Caco-2 (cell line): ENCODE data around the gene COL8A1. TPM values are rescaled to one million over a fixed set of nuclear protein-coding genes. Genes with fewer than 3 reads are reported as not detected.
"Not testable (repeated sequence)": the region's sequence is repeated elsewhere in the genome, so short reads cannot be mapped to it uniquely, and the experiment has no call there.

ENCODE experiments used
- BruUV-seq: library from RNA; stranded (reverse); fragments of 400-500 nt; replicated peaks from 2 replicates; lab custom pipeline; 2021; lab: Mats Ljungman, UMichigan
- CTCF ChIA-PET: fragments of 300-600 bp; sonication (Branson Sonifier 250); formaldehyde crosslinking; loops from one replicate; lab custom pipeline; 2022; ENCODE audit warnings: antibody characterized with exemption; lab: Charles Lee
- POLR2A ChIA-PET: fragments of 300-600 bp; sonication (Branson Sonifier 250); formaldehyde crosslinking; loops from one replicate; lab custom pipeline; 2022; ENCODE audit warnings: antibody characterized with exemption; lab: Charles Lee
- DNase-seq, 2 experiments: peaks; one replicate each; pipeline versions ENCODE4 v3.0.0 to v3.0.0-alpha.2; 2020 to 2022
- H3K27me3 ChIP-seq: replicated peaks from 2 replicates; pipeline ENCODE4 v1.6.0; 2011; ENCODE audit warnings: low read length; ENCODE audit not compliant: control insufficient read depth, insufficient read depth
- H3K36me3 ChIP-seq: 2 replicates; pipeline ENCODE4 v1.5.1; 2011; ENCODE audit warnings: low read length; ENCODE audit not compliant: control insufficient read depth, insufficient read depth
- H3K4me1 ChIP-seq: fragments of 250-450 bp; sonication (Bioruptor Pico); 2 replicates; pipeline ENCODE4 v1.5.1; 2020; ENCODE audit warnings: mild to moderate bottlenecking
- H3K4me3 ChIP-seq: 2 replicates; pipeline ENCODE4 v1.5.1; 2011; ENCODE audit warnings: low read depth, mild to moderate bottlenecking, control low read depth, low read length
- H3K9me3 ChIP-seq: fragments of 250-450 bp; sonication (Bioruptor Pico); 2 replicates; pipeline ENCODE4 v1.5.1; 2020; ENCODE audit warnings: mild to moderate bottlenecking, moderate library complexity
- H3K27ac Mint-ChIP-seq: one replicate; pipeline ENCODE4 v1.8.0; 2022; ENCODE audit warnings: mixed read lengths; ENCODE audit not compliant: unreplicated experiment
- H3K27me3 Mint-ChIP-seq: one replicate; pipeline ENCODE4 v1.8.0; 2022; ENCODE audit warnings: mixed read lengths; ENCODE audit not compliant: insufficient read depth, unreplicated experiment
- H3K36me3 Mint-ChIP-seq: one replicate; pipeline ENCODE4 v1.8.0; 2022; ENCODE audit warnings: mild to moderate bottlenecking, mixed read lengths; ENCODE audit not compliant: insufficient read depth, unreplicated experiment
- H3K4me1 Mint-ChIP-seq: one replicate; pipeline ENCODE4 v1.8.0; 2022; ENCODE audit warnings: low read depth, mixed read lengths; ENCODE audit not compliant: unreplicated experiment
- H3K4me3 Mint-ChIP-seq: one replicate; pipeline ENCODE4 v1.8.0; 2022; ENCODE audit warnings: mild to moderate bottlenecking, moderate library complexity, mixed read lengths; ENCODE audit not compliant: unreplicated experiment
- H3K9me3 Mint-ChIP-seq: one replicate; pipeline ENCODE4 v1.8.0; 2022; ENCODE audit warnings: mixed read lengths; ENCODE audit not compliant: unreplicated experiment
- intact Hi-C: fragments of 100-400 bp; cut with micrococcal nuclease; formaldehyde crosslinking; loops from one replicate; pipeline ENCODE4 v1.10.0; 2022; ENCODE audit not compliant: unreplicated experiment
- total RNA-seq: library from RNA; stranded (reverse); gene quantifications from 2 replicates; pipeline ENCODE4 v1.2.3, GENCODE V29; 2022
- TF ChIP-seq, protein P1 (sequence below), 2 experiments: fragments of 200-600 bp in 1 of 2; IDR thresholded peaks; 1 replicate in 1 of 2; 2 replicates in 1 of 2; pipeline versions ENCODE4 v1.5.1 to v1.8.0; 2011 to 2022; ENCODE audit warnings: antibody characterized with exemption in 1 of 2, control low read depth in 1 of 2, inconsistent platforms in 1 of 2, low read depth in 1 of 2, low read length in 1 of 2, mild to moderate bottlenecking in 1 of 2, moderate library complexity in 1 of 2; ENCODE audit not compliant: insufficient read depth in 1 of 2, severe bottlenecking in 1 of 2, unreplicated experiment in 1 of 2

Gene COL8A1
- total RNA-seq, 1 experiment from 2014 or later: not detected

DNA sequence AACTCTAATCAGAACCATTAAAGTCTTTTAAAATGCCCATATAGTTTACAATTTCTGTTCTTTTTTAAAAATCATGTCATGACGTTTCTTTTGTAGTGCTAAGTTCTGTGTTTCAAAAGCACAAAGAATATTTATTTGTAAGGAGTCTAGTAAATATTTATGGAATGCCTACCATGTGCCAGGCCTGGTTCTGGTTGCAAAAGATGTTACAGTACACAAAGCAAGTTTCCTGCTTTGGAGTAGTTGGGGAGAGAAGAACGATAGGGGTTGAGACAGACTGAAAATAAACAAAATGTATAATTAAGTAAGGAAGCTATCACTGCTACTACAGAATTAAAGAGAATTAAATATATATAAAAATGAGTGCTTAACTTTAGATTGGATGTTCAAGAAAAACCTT, 92.5 kb downstream of the COL8A1 start:
- H3K27ac Mint-ChIP-seq: no peak overlapping the region
- no peaks in the 10 kb centered on the region for H3K36me3 ChIP-seq
- H3K4me1 ChIP-seq: no peaks in the 10 kb centered on the region
- intact Hi-C loops: no loop called here
- H3K4me3 ChIP-seq: no peak overlapping the region
- DNase-seq: no peak
- no peaks in the 10 kb centered on the region for H3K4me1 Mint-ChIP-seq
- no peaks in the 10 kb centered on the region for H3K9me3 ChIP-seq
- H3K9me3 Mint-ChIP-seq: no peaks in the 10 kb centered on the region
- H3K27me3 Mint-ChIP-seq: no peaks in the 10 kb centered on the region
- H3K27me3 ChIP-seq: no peaks in the 10 kb centered on the region
- no peak overlapping the region for H3K4me3 Mint-ChIP-seq
- POLR2A ChIA-PET: no interaction called here
- no peaks in the 10 kb centered on the region for H3K36me3 Mint-ChIP-seq
- BruUV-seq: no TSS peak
- TF ChIP-seq, protein P1, sequence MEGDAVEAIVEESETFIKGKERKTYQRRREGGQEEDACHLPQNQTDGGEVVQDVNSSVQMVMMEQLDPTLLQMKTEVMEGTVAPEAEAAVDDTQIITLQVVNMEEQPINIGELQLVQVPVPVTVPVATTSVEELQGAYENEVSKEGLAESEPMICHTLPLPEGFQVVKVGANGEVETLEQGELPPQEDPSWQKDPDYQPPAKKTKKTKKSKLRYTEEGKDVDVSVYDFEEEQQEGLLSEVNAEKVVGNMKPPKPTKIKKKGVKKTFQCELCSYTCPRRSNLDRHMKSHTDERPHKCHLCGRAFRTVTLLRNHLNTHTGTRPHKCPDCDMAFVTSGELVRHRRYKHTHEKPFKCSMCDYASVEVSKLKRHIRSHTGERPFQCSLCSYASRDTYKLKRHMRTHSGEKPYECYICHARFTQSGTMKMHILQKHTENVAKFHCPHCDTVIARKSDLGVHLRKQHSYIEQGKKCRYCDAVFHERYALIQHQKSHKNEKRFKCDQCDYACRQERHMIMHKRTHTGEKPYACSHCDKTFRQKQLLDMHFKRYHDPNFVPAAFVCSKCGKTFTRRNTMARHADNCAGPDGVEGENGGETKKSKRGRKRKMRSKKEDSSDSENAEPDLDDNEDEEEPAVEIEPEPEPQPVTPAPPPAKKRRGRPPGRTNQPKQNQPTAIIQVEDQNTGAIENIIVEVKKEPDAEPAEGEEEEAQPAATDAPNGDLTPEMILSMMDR (IDR thresholded peaks at IDR 0.05; ENCODE audit: insufficient read depth in 1 of 2, low read depth in 1 of 2, low read length in 1 of 2, severe bottlenecking in 1 of 2, unreplicated experiment in 1 of 2): no peak
- CTCF ChIA-PET: no interaction called here

DNA sequence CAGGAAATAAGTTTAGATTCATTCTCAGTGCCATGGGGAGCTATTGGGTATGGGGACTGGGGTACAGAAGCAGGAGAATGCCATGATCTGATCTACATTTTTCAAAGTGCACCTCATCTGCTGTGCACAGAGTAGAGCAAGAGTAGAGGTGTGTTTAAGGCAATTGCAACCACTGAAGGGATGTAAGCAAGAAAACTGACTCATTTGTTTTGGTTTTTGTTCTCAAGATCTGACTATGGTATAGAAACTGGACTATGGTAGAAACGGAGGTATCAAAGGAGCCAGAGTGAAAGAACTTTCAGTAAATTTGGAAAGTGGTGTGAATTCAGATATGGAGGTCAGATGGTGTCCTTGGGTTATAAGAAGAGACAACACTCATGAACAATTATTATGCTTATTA, 93.1 kb downstream of the COL8A1 start:
- TF ChIP-seq, protein P1 (IDR thresholded peaks at IDR 0.05; ENCODE audit: insufficient read depth in 1 of 2, low read depth in 1 of 2, low read length in 1 of 2, severe bottlenecking in 1 of 2, unreplicated experiment in 1 of 2): no peak
- ChIA-PET POLR2A (no interaction called here), CTCF (no interaction called here)
- no peaks in the 10 kb centered on the region for H3K9me3 ChIP-seq
- DNase-seq: no peak
- no peaks in the 10 kb centered on the region for H3K4me1 ChIP-seq
- no peaks in the 10 kb centered on the region for H3K9me3 Mint-ChIP-seq
- no peak overlapping the region for H3K4me3 Mint-ChIP-seq
- no peak overlapping the region for H3K27ac Mint-ChIP-seq
- H3K4me3 ChIP-seq: no peak overlapping the region
- no peaks in the 10 kb centered on the region for H3K27me3 ChIP-seq
- intact Hi-C loops: no loop called here
- BruUV-seq: no TSS peak
- H3K36me3 ChIP-seq: no peaks in the 10 kb centered on the region
- no peaks in the 10 kb centered on the region for H3K36me3 Mint-ChIP-seq
- no peaks in the 10 kb centered on the region for H3K4me1 Mint-ChIP-seq
- no peaks in the 10 kb centered on the region for H3K27me3 Mint-ChIP-seq

DNA sequence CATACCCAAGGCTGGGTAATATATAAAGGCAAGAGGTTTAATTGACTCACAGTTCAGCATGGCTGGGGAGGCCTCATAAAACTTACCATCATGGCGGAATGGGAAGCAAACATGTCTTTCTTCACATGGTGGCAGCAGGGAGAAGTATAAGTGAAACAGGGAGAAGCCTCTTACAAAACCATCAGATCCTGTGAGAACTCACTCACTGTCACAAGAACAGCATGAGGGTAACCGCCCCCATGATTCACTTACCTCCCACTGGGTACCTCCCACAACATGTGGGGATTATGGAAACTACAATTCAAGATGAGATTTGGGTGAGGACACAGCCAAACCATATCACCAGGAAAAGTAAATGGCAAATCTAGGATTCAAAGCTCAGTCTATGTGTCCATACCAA, 102.0 kb downstream of the COL8A1 start:
- DNase-seq, H3K36me3 Mint-ChIP-seq, BruUV-seq, H3K4me1 ChIP-seq, H3K36me3 ChIP-seq, H3K4me1 Mint-ChIP-seq, H3K27me3 Mint-ChIP-seq, H3K27ac Mint-ChIP-seq, intact Hi-C loops, CTCF ChIA-PET, H3K4me3 Mint-ChIP-seq, H3K9me3 ChIP-seq, H3K9me3 Mint-ChIP-seq, H3K27me3 ChIP-seq, POLR2A ChIA-PET, H3K4me3 ChIP-seq: not testable (repeated sequence)

DNA sequence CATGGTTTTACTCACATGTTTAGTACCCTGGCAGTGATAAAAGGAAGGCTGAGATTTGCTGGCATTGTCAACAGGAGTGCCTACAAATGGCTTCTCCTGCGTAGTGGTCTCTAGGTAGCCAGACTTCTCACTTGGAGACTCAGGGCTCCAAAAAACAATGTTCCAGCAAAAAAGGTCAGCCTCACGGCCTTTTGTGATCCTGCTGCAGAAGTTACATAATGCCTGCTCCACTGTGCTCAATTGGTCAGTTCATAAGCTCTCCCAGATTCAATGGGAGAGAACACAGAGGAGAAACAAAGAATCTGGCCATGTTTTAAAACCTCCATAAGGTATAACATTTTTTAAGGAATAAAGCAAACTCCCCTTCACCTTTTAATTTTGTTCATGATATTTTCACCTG, 103.2 kb downstream of the COL8A1 start:
- H3K27ac Mint-ChIP-seq: no peak overlapping the region
- CTCF ChIA-PET: no interaction called here
- Histone ChIP-seq H3K36me3 (no peaks in the 10 kb centered on the region), H3K9me3 (no peaks in the 10 kb centered on the region), H3K27me3 (no peaks in the 10 kb centered on the region), H3K4me3 (no peak overlapping the region), H3K4me1 (no peaks in the 10 kb centered on the region)
- no peaks in the 10 kb centered on the region for H3K27me3 Mint-ChIP-seq
- intact Hi-C loops: no loop called here
- DNase-seq: no peak
- BruUV-seq: no TSS peak
- no peaks in the 10 kb centered on the region for H3K9me3 Mint-ChIP-seq
- no peaks in the 10 kb centered on the region for H3K4me1 Mint-ChIP-seq
- no peak overlapping the region for H3K4me3 Mint-ChIP-seq
- H3K36me3 Mint-ChIP-seq: peaks cover 6% of the 10 kb centered on the region
- POLR2A ChIA-PET: no interaction called here
- TF ChIP-seq, protein P1 (IDR thresholded peaks at IDR 0.05; ENCODE audit: insufficient read depth in 1 of 2, low read depth in 1 of 2, low read length in 1 of 2, severe bottlenecking in 1 of 2, unreplicated experiment in 1 of 2): no peak
